HepG2 (cell line): ENCODE data around the gene STX1B. TPM values are rescaled to one million over a fixed set of nuclear protein-coding genes. Genes with fewer than 3 reads are reported as not detected.
A peak's percentile ranks its signal among the peaks of the same experiment; 100 is the strongest.

Experiments used
- ATAC-seq: fragments of 200-7000 bp; cut with Tn5 transposase; 3 replicates; pipeline ENCODE4 v1.9.1; 2020; ENCODE audit warnings: mild to moderate bottlenecking, moderate library complexity
- BruUV-seq: library from RNA; stranded (reverse); fragments of 400-500 nt; replicated peaks from 2 replicates; lab custom pipeline; 2021; lab: Mats Ljungman, UMichigan
- CTCF ChIA-PET: fragments of 300-600 bp; formaldehyde crosslinking; extraction: SDS; loops from one replicate; lab custom pipeline; 2021; ENCODE audit warnings: low total read pairs, inconsistent platforms, low intra/inter-chr PET ratio; lab: Yijun Ruan, JAX
- POLR2A ChIA-PET: fragments of 350-600 bp; sonication (Branson Sonifier 250); formaldehyde crosslinking; loops from one replicate; lab custom pipeline; 2020; ENCODE audit warnings: antibody characterized with exemption, inconsistent platforms; lab: Yijun Ruan, JAX
- DNase-seq: peaks from one replicate; pipeline ENCODE4 v3.0.0-alpha.2; 2015; ENCODE audit warnings: low spot score
- FAIRE-seq: peaks from 3 replicates; lab custom pipeline; 2011; peaks lifted over from hg19 to GRCh38; lab: Jason Lieb, UNC
- H2AFZ ChIP-seq: one replicate; pipeline ENCODE4 v1.6.1; 2011; ENCODE audit warnings: low read length, inconsistent platforms
- H3K27ac ChIP-seq: fragments of 300-600 bp; 3 replicates; pipeline ENCODE4 v1.8.0; 2011; ENCODE audit warnings: mixed run types, mild to moderate bottlenecking, mixed read lengths, low read length, inconsistent platforms; ENCODE audit not compliant: insufficient read depth; ENCODE audit errors: extremely low read length
- H3K27me3 ChIP-seq, 2 experiments: fragments of 200-600 bp in 1 of 2; 2 replicates in 1 of 2; 3 replicates in 1 of 2; pipeline versions ENCODE4 v1.6.0 to v1.8.0; 2011; ENCODE audit warnings: low read length in 2 of 2, mild to moderate bottlenecking in 2 of 2, moderate library complexity in 2 of 2, inconsistent platforms in 1 of 2; ENCODE audit not compliant: insufficient read depth in 2 of 2, control insufficient read depth in 1 of 2
- H3K36me3 ChIP-seq, 2 experiments: fragments of 200-600 bp in 1 of 2; replicated peaks in 1 of 2; 2 replicates in 1 of 2; 3 replicates in 1 of 2; pipeline versions ENCODE4 v1.5.1 to v1.8.0; 2011; ENCODE audit warnings: low read length in 2 of 2, inconsistent platforms in 1 of 2; ENCODE audit not compliant: insufficient read depth in 2 of 2, control insufficient read depth in 1 of 2
- H3K4me1 ChIP-seq: 2 replicates; pipeline ENCODE4 v1.5.1; 2012; ENCODE audit warnings: low read length, inconsistent platforms; ENCODE audit not compliant: insufficient read depth
- H3K4me2 ChIP-seq: 2 replicates; pipeline ENCODE4 v1.6.0; 2011; ENCODE audit warnings: low read depth, low read length, inconsistent platforms
- H3K4me3 ChIP-seq, 3 experiments: fragments of 200-600 bp in 1 of 3; sonication (generic), shearing (Covaris generic) in 1 of 3; replicated peaks in 1 of 3; 2 replicates each; pipeline ENCODE4 v1.5.1; 2011 to 2016; ENCODE audit warnings: low read length in 3 of 3, inconsistent platforms in 2 of 3, low read depth in 2 of 3, mild to moderate bottlenecking in 2 of 3, control low read depth in 1 of 3, mixed read lengths in 1 of 3; ENCODE audit not compliant: insufficient read depth in 1 of 3
- H3K79me2 ChIP-seq: one replicate; pipeline ENCODE4 v1.6.1; 2011; ENCODE audit warnings: low read length, inconsistent platforms; ENCODE audit not compliant: insufficient read depth
- H3K9ac ChIP-seq: 2 replicates; pipeline ENCODE4 v1.6.0; 2011; ENCODE audit warnings: mild to moderate bottlenecking, low read depth, low read length, inconsistent platforms; ENCODE audit not compliant: insufficient read depth
- H3K9me3 ChIP-seq: 2 replicates; pipeline ENCODE4 v1.5.1; 2012; ENCODE audit warnings: mild to moderate bottlenecking, low read length
- H4K20me1 ChIP-seq: 2 replicates; pipeline ENCODE4 v1.6.0; 2011; ENCODE audit warnings: inconsistent platforms, mild to moderate bottlenecking, low read length, moderate library complexity; ENCODE audit not compliant: insufficient read depth
- AGO2 ChIP-seq: fragments of 200-400 bp; formaldehyde crosslinking; optimal IDR thresholded peaks from 2 replicates; pipeline ENCODE3; 2017; ENCODE audit warnings: mild to moderate bottlenecking, low read depth, low read length, moderate library complexity
- HES4 ChIP-seq: sonication (generic); formaldehyde crosslinking; IDR thresholded peaks from 2 replicates; pipeline ENCODE4 v1.9.0; 2021; ENCODE audit warnings: mild to moderate bottlenecking, missing genetic modification reagents, borderline replicate concordance
- KDM5B ChIP-seq: sonication (generic); formaldehyde crosslinking; IDR thresholded peaks from 2 replicates; pipeline ENCODE4 v1.4.0; 2020; ENCODE audit warnings: missing genetic modification reagents, mild to moderate bottlenecking, borderline replicate concordance
- KLF12 ChIP-seq: sonication (generic); formaldehyde crosslinking; IDR thresholded peaks from 2 replicates; pipeline ENCODE4 v1.4.0; 2020; ENCODE audit warnings: missing genetic modification reagents, borderline replicate concordance
- NFIC ChIP-seq: IDR thresholded peaks from 2 replicates; pipeline ENCODE4 v1.6.1; 2012; ENCODE audit warnings: mild to moderate bottlenecking, low read length, inconsistent platforms
- POLR2A ChIP-seq, 2 experiments: IDR thresholded peaks; 2 replicates each; pipeline ENCODE4 v1.6.1; 2011; ENCODE audit warnings: low read depth in 2 of 2, low read length in 2 of 2, mild to moderate bottlenecking in 1 of 2, moderate library complexity in 1 of 2; ENCODE audit not compliant: insufficient read depth in 1 of 2
- POLR2G ChIP-seq: fragments of 200-400 bp; formaldehyde crosslinking; IDR thresholded peaks from 2 replicates; pipeline ENCODE4 v1.6.1; 2018; ENCODE audit warnings: mild to moderate bottlenecking, low read depth, low read length, moderate library complexity
- ZMYM2 ChIP-seq: sonication (generic); formaldehyde crosslinking; IDR thresholded peaks from 2 replicates; pipeline ENCODE4 v1.8.0; 2022; ENCODE audit warnings: mild to moderate bottlenecking, missing genetic modification reagents
- WGBS: methylation state at CpG from one replicate; pipeline ENCODE4 v1.1.6; 2017; ENCODE audit warnings: low lambda C conversion rate; 5-methylcytosine and 5-hydroxymethylcytosine counted together
- in situ Hi-C: cut with HindIII; loops from 2 replicates; pipeline ENCODE4 v1.10.0; 2017; ENCODE audit warnings: low pct_unique_long_range_greater_than_20kb; ENCODE audit not compliant: extremely low pct_ligation_motif_present
- intact Hi-C: fragments of 100-400 bp; cut with micrococcal nuclease; formaldehyde crosslinking; loops from one replicate; pipeline ENCODE4 v1.10.0; 2022; ENCODE audit not compliant: unreplicated experiment
- polyA plus RNA-seq, 8 experiments: library from polyadenylated mRNA; depleted of rRNA in 3 of 8; stranded (reverse) in 7 of 8; unstranded in 1 of 8; fragments of >200 nt; fragmentation: Illumina TruSeq in 4 of 8; extraction: Trizol in 4 of 8; gene quantifications; 2 replicates each; pipeline versions ENCODE4 v1.2.1 to v1.2.3, GENCODE V29; 2011 to 2016; ENCODE audit warnings: low read depth in 4 of 8, missing spikeins in 1 of 8, mixed read lengths in 1 of 8; ENCODE audit not compliant: insufficient read depth in 1 of 8
- total RNA-seq, 5 experiments: library from RNA; depleted of rRNA; stranded (reverse); fragments of >200 nt; fragmentation: Illumina TruSeq; extraction: Trizol; gene quantifications; 2 replicates each; pipeline ENCODE4 v1.2.3, GENCODE V29; 2016; ENCODE audit warnings: low read depth in 1 of 5
- TF ChIP-seq, protein P1 (sequence below): sonication (generic); formaldehyde crosslinking; IDR thresholded peaks from 2 replicates; pipeline ENCODE4 v1.4.0; 2020; ENCODE audit warnings: missing genetic modification reagents
- TF ChIP-seq, protein P2 (sequence below): sonication (generic); formaldehyde crosslinking; IDR thresholded peaks from 2 replicates; pipeline ENCODE4 v1.4.0; 2020; ENCODE audit warnings: missing genetic modification reagents
- TF ChIP-seq, protein P3 (sequence below): sonication (generic); formaldehyde crosslinking; IDR thresholded peaks from 2 replicates; pipeline ENCODE4 v1.4.0; 2020; ENCODE audit warnings: missing genetic modification reagents, borderline replicate concordance

The STX1B gene
- total and polyA plus RNA-seq, 2 of the 13 experiments (the other 11 are each of a cell fraction or from before 2014, with no cell fraction given), result 2.1 to 3.0 TPM

DNA sequence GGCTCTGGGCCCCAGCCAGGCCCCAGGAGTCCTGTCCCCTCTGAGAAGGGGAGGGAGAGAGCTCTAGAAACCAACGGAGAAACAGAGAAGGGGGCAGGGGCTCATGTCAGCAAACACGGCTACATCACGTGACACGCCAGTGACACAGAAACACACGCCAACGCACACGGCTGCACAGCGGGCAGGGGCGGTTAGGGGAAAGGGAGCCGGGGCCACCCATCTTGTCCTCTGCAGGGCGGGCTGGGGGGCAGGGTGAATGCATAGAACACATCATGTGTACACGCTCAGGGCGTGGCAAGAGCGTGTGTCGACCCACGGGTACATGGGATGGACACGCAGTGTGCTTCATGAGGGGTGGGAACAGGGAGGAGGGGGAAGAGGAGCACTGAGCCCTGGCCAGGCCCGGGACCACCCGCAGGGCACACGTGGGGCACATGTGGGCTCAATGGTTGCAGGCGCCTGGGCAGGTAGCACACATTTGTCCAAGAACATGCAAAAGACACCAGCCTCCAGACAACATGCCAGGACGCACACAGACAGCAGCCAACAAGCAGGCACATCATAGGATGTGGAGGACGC lies 20.9 kb downstream of the STX1B start:
- ATAC-seq, result no peak

DNA sequence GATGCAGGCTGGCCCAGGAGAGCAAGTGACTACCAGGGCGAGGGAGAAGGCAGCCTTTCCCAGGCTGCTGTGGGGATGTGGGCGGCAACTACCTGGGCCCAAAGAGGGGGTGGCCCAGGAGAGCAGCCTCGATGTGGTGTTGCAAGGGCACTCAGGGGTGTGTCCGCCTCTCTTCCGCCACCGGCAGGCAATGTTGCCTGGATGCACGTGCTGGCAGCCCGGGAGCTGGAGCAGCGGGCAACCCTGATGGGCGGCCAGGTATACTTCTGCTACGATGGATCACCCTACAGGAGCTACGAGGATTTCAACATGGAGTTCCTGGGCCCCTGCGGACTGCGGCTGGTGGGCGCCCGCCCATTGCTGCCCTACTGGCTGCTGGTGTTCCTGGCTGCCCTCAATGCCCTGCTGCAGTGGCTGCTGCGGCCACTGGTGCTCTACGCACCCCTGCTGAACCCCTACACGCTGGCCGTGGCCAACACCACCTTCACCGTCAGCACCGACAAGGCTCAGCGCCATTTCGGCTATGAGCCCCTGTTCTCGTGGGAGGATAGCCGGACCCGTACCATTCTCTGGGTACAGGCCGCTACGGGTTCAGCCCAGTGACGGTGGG lies 22.8 kb downstream of the STX1B start:
- WGBS, result 97% methylated on average over 25 of the region's 30 CpGs
- in situ Hi-C loops, result loop anchor here (5.0 to 25.0 kb wide), 2 partner anchors 85 to 725 kb away; partner anchors contain the start of genes ZNF646 and ZNF668
- ChIA-PET POLR2A (interaction anchor here (1.2 to 3.1 kb wide), 2 partner anchors 9 to 155 kb away, joined by 4 to 31 read pairs; no protein-coding TSS in a partner anchor), CTCF (no interaction called here)
- FAIRE-seq (no peak), ATAC-seq (no peak), DNase-seq (no peak)
- Histone ChIP-seq H3K4me2 (no peak overlapping the region), H4K20me1 (no peaks in the 10 kb centered on the region), H3K27me3 (no peaks in the 10 kb centered on the region), H3K4me1 (peaks cover 38% of the 10 kb centered on the region), H3K36me3 (peaks cover 0 to 21% of the 10 kb centered on the region in 2 experiments; a peak in 3 of 5 replicates), H3K27ac (no peak overlapping the region), H3K9ac (no peak overlapping the region), H2AFZ (no peak overlapping the region), H3K9me3 (no peaks in the 10 kb centered on the region), H3K79me2 (no peaks in the 10 kb centered on the region), H3K4me3 (no peak overlapping the region)
- intact Hi-C loops, result loop anchor here (10.0 kb wide), 1 partner anchor 877 kb away; no protein-coding TSS in a partner anchor
- no TSS peak for BruUV-seq
- TF ChIP-seq, protein P1, sequence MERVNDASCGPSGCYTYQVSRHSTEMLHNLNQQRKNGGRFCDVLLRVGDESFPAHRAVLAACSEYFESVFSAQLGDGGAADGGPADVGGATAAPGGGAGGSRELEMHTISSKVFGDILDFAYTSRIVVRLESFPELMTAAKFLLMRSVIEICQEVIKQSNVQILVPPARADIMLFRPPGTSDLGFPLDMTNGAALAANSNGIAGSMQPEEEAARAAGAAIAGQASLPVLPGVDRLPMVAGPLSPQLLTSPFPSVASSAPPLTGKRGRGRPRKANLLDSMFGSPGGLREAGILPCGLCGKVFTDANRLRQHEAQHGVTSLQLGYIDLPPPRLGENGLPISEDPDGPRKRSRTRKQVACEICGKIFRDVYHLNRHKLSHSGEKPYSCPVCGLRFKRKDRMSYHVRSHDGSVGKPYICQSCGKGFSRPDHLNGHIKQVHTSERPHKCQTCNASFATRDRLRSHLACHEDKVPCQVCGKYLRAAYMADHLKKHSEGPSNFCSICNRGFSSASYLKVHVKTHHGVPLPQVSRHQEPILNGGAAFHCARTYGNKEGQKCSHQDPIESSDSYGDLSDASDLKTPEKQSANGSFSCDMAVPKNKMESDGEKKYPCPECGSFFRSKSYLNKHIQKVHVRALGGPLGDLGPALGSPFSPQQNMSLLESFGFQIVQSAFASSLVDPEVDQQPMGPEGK, result no peak
- TF ChIP-seq NFIC (no peak), HES4 (CRISPR knock-in tag) (no peak), KLF12 (CRISPR knock-in tag) (no peak), ZMYM2 (CRISPR knock-in tag) (no peak), KDM5B (CRISPR knock-in tag) (no peak)
- TF ChIP-seq, protein P2, sequence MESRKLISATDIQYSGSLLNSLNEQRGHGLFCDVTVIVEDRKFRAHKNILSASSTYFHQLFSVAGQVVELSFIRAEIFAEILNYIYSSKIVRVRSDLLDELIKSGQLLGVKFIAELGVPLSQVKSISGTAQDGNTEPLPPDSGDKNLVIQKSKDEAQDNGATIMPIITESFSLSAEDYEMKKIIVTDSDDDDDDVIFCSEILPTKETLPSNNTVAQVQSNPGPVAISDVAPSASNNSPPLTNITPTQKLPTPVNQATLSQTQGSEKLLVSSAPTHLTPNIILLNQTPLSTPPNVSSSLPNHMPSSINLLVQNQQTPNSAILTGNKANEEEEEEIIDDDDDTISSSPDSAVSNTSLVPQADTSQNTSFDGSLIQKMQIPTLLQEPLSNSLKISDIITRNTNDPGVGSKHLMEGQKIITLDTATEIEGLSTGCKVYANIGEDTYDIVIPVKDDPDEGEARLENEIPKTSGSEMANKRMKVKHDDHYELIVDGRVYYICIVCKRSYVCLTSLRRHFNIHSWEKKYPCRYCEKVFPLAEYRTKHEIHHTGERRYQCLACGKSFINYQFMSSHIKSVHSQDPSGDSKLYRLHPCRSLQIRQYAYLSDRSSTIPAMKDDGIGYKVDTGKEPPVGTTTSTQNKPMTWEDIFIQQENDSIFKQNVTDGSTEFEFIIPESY (CRISPR knock-in tag), result peak; percentile 7; the same call in 1 of the 2 replicates

More for the DNA sequence above, 20.9 kb downstream of the STX1B start:
- TF ChIP-seq, protein P3, sequence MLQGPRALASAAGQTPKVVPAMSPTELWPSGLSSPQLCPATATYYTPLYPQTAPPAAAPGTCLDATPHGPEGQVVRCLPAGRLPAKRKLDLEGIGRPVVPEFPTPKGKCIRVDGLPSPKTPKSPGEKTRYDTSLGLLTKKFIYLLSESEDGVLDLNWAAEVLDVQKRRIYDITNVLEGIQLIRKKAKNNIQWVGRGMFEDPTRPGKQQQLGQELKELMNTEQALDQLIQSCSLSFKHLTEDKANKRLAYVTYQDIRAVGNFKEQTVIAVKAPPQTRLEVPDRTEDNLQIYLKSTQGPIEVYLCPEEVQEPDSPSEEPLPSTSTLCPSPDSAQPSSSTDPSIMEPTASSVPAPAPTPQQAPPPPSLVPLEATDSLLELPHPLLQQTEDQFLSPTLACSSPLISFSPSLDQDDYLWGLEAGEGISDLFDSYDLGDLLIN (CRISPR knock-in tag), result no peak
- TF ChIP-seq POLR2A (IDR thresholded peaks at IDR 0.05; ENCODE audit: insufficient read depth in 1 of 2, low read depth in 2 of 2, low read length in 2 of 2) (0 out of 4 replicates have a peak, but pooled peaks of 1 of the 2 experiments have one; percentile 39), AGO2 (peak; percentile 67), POLR2G (peak; percentile 34; the same call in 1 of the 2 replicates)
- no peak overlapping the region for H3K4me3 ChIP-seq
- peaks cover 0 to 3% of the 10 kb centered on the region in 2 experiments; a peak in 1 of 5 replicates for H3K36me3 ChIP-seq
- H3K9ac ChIP-seq, result no peak overlapping the region
- H3K27ac ChIP-seq, result no peak overlapping the region
- in situ Hi-C loops, result loop anchor here (5.0 to 25.0 kb wide), 4 partner anchors 83 to 885 kb away; partner anchors contain the start of genes ARMC5, ZNF267, ZNF646 and ZNF668
- H3K27me3 ChIP-seq, result no peaks in the 10 kb centered on the region
- H3K4me2 ChIP-seq, result no peak overlapping the region
- H4K20me1 ChIP-seq, result no peaks in the 10 kb centered on the region
- no peak overlapping the region for H2AFZ ChIP-seq
- intact Hi-C loops, result loop anchor here (10.0 kb wide), 1 partner anchor 875 kb away; no protein-coding TSS in a partner anchor
- ChIA-PET POLR2A (interaction anchor here (1.0 kb wide), 1 partner anchor 151 kb away, joined by 3 read pairs; no protein-coding TSS in a partner anchor), CTCF (no interaction called here)
- WGBS, result 91% methylated on average over 23 of the region's 23 CpGs
- H3K4me1 ChIP-seq, result peaks cover 57% of the 10 kb centered on the region
- FAIRE-seq, result no peak
- BruUV-seq, result no TSS peak
- DNase-seq, result no peak
- H3K9me3 ChIP-seq, result no peaks in the 10 kb centered on the region
- no peaks in the 10 kb centered on the region for H3K79me2 ChIP-seq
